Dermis microvascular lymphatic vessel endothelial cell (primary cell): ENCODE results near the gene LCE3B. TPM values are rescaled to one million over a fixed set of nuclear protein-coding genes. Genes with fewer than 3 reads are reported as not detected.

Experiments
- DNase-seq, 2 donors: peaks; one replicate each; pipeline versions ENCODE4 v3.0.0 to v3.0.0-alpha.2; 2010; ENCODE audit warnings: low read depth in 2 of 2
- total RNA-seq: library from RNA; depleted of rRNA; stranded (reverse); fragments of >200 nt; gene quantifications from 2 replicates; pipeline ENCODE4 v1.2.1, GENCODE V29; 2014

LCE3B gene
- total RNA-seq, 1 donor from 2014 or later: not detected

GRCh38 chr1:152658649-152659048 is 45.0 kb downstream of the LCE3B start:
- no peak for DNase-seq

GRCh38 chr1:152663098-152663497 is 49.5 kb downstream of the LCE3B start, which contains the start of gene LCE2D:
LCE2D (plus strand) TSS chr1:152663380; CDS start chr1:152664106, 726 bp downstream.
- no peak for DNase-seq

Other genes starting within 250 kb of the LCE3B start
- gene CRNN, start 199.5 kb upstream of the LCE3B start, total RNA-seq: not detected in 2 replicates
- gene LCE5A, start 103.0 kb upstream of the LCE3B start, total RNA-seq: not detected in 2 replicates
- gene CRCT1, start 99.3 kb upstream of the LCE3B start, total RNA-seq: not detected in 2 replicates
- not detected in 2 replicates for gene LCE3E, start 47.0 kb upstream of the LCE3B start, total RNA-seq
- gene LCE3D, start 33.3 kb upstream of the LCE3B start, total RNA-seq: not detected in 2 replicates
- gene LCE3C, start 13.6 kb upstream of the LCE3B start, total RNA-seq: not detected in 2 replicates
- not detected in 2 replicates for gene LCE3A, start 9.3 kb downstream of the LCE3B start, total RNA-seq
- not detected in 2 replicates for gene LCE2D, start 49.6 kb downstream of the LCE3B start, total RNA-seq
- gene LCE2C, start 61.5 kb downstream of the LCE3B start, total RNA-seq: not detected in 2 replicates
- not detected in 2 replicates for gene LCE2B, start 72.3 kb downstream of the LCE3B start, total RNA-seq
- not detected in 2 replicates for gene LCE2A, start 84.5 kb downstream of the LCE3B start, total RNA-seq
- not detected in 2 replicates for gene LCE4A, start 94.3 kb downstream of the LCE3B start, total RNA-seq
- gene KPRP, start 144.2 kb downstream of the LCE3B start, total RNA-seq: not detected in 2 replicates
- not detected in 2 replicates for gene LCE1F, start 161.3 kb downstream of the LCE3B start, total RNA-seq
- not detected in 2 replicates for gene LCE1E, start 172.4 kb downstream of the LCE3B start, total RNA-seq
- not detected in 2 replicates for gene LCE1D, start 182.9 kb downstream of the LCE3B start, total RNA-seq
- not detected in 2 replicates for gene LCE1C, start 192.8 kb downstream of the LCE3B start, total RNA-seq
- gene LCE1B, start 198.2 kb downstream of the LCE3B start, total RNA-seq: not detected in 2 replicates
- gene LCE1A, start 213.7 kb downstream of the LCE3B start, total RNA-seq: not detected in 2 replicates
- gene LCE6A, start 229.0 kb downstream of the LCE3B start, total RNA-seq: not detected in 2 replicates
- not detected in 2 replicates for gene LCE7A, start 246.2 kb downstream of the LCE3B start, total RNA-seq